A549 (cell line): Measurements from ENCODE around the gene ONECUT2. TPM values are rescaled to one million over a fixed set of nuclear protein-coding genes. Genes with fewer than 3 reads are reported as not detected.

ENCODE experiments used
- ATAC-seq, 2 experiments: fragments of 200-7000 bp in 1 of 2; fragments of >200 bp in 1 of 2; cut with Nextera tagmentation in 1 of 2; cut with Tn5 transposase in 1 of 2; 3 replicates each; pipeline versions ENCODE4 v1.8.0 to v1.9.1; 2018 to 2020; ENCODE audit warnings: mild to moderate bottlenecking in 1 of 2, moderate library complexity in 1 of 2
- CTCF ChIA-PET: fragments of 300-600 bp; sonication (Branson Sonifier 250); formaldehyde crosslinking; extraction: SDS; loops from one replicate; lab custom pipeline; 2021; ENCODE audit warnings: antibody characterized with exemption, inconsistent platforms; lab: Yijun Ruan, JAX
- POLR2A ChIA-PET: fragments of 350-600 bp; formaldehyde crosslinking; extraction: SDS; loops from one replicate; lab custom pipeline; 2021; ENCODE audit warnings: antibody characterized with exemption, inconsistent platforms; lab: Yijun Ruan, JAX
- DNase-seq, 2 experiments: peaks; one replicate each; pipeline versions ENCODE4 v3.0.0 to v3.0.0-alpha.2; 2011 to 2016; ENCODE audit warnings: low read depth in 1 of 2, low spot score in 1 of 2
- FAIRE-seq: peaks from 2 replicates; lab custom pipeline; 2011; peaks lifted over from hg19 to GRCh38; lab: Jason Lieb, UNC
- H3K27ac ChIP-seq, 2 experiments: fragments of >200 bp; sonication (Bioruptor Twin); formaldehyde crosslinking; 3 replicates each; pipeline ENCODE4 v1.5.1; 2016 to 2017
- H3K4me1 ChIP-seq: fragments of >200 bp; sonication (Bioruptor Twin); formaldehyde crosslinking; 3 replicates; pipeline ENCODE4 v1.6.1; 2016
- H3K4me2 ChIP-seq: fragments of >200 bp; sonication (Bioruptor Twin); formaldehyde crosslinking; 3 replicates; pipeline ENCODE4 v1.6.1; 2016
- H3K4me3 ChIP-seq: fragments of >200 bp; sonication (Bioruptor Twin); formaldehyde crosslinking; 3 replicates; pipeline ENCODE4 v1.5.1; 2016
- H3K9me3 ChIP-seq: fragments of >200 bp; sonication (Bioruptor Twin); formaldehyde crosslinking; 3 replicates; pipeline ENCODE4 v1.6.1; 2016
- CBX8 ChIP-seq: fragments of 200-600 bp; sonication (generic); IDR thresholded peaks from 2 replicates; pipeline ENCODE4 v1.6.1; 2016
- CTCF ChIP-seq: fragments of >200 bp; sonication (Bioruptor Twin); formaldehyde crosslinking; IDR thresholded peaks from 3 replicates; pipeline ENCODE4 v1.5.1; 2016
- FOSB ChIP-seq: fragments of 250-450 bp; sonication (Bioruptor Pico); IDR thresholded peaks from 2 replicates; pipeline ENCODE4 v1.5.0; 2020; ENCODE audit warnings: mild to moderate bottlenecking, moderate library complexity
- FOXS1 ChIP-seq: fragments of 250-450 bp; sonication (Bioruptor Pico); IDR thresholded peaks from 2 replicates; pipeline ENCODE4 v1.5.0; 2020; ENCODE audit warnings: mild to moderate bottlenecking, moderate library complexity
- HOXB13 ChIP-seq: fragments of 250-450 bp; sonication (Bioruptor Pico); IDR thresholded peaks from 2 replicates; pipeline ENCODE4 v1.5.0; 2020; ENCODE audit warnings: low read depth, mild to moderate bottlenecking, moderate library complexity
- HOXB5 ChIP-seq: fragments of 250-450 bp; sonication (Bioruptor Pico); IDR thresholded peaks from 2 replicates; pipeline ENCODE4 v1.5.0; 2020; ENCODE audit warnings: mild to moderate bottlenecking, moderate library complexity
- JUN ChIP-seq, 2 experiments: fragments of >200 bp; sonication (Bioruptor Twin); formaldehyde crosslinking; IDR thresholded peaks; 2 replicates in 1 of 2; 3 replicates in 1 of 2; pipeline ENCODE4 v1.6.1; 2016 to 2017
- MYC ChIP-seq: IDR thresholded peaks from 2 replicates; pipeline ENCODE4 v1.6.1; 2012; ENCODE audit warnings: mild to moderate bottlenecking, inconsistent platforms, low read length, improper control_type of control experiment, borderline replicate concordance
- NR3C1 ChIP-seq: fragments of >200 bp; sonication (Bioruptor Twin); formaldehyde crosslinking; IDR thresholded peaks from 3 replicates; pipeline ENCODE4 v1.6.1; 2017
- RFX5 ChIP-seq: fragments of 450-650 bp; IDR thresholded peaks from 2 replicates; pipeline ENCODE4 v1.7.1; 2014; ENCODE audit warnings: antibody characterized with exemption, mild to moderate bottlenecking, moderate library complexity
- RNF2 ChIP-seq: fragments of 200-600 bp; sonication (generic); IDR thresholded peaks from 2 replicates; pipeline ENCODE4 v1.6.1; 2016; ENCODE audit warnings: low read depth, mild to moderate bottlenecking, antibody characterized with exemption, moderate library complexity, borderline replicate concordance
- WGBS: methylation state at CpG from one replicate; pipeline ENCODE4 v1.1.6; 2017; ENCODE audit errors: missing lambda C conversion rate; 5-methylcytosine and 5-hydroxymethylcytosine counted together
- polyA plus RNA-seq, 4 experiments: library from polyadenylated mRNA; depleted of rRNA in 3 of 4; stranded (reverse); fragments of >200 nt; fragmentation: RNase III in 1 of 4; extraction: RNeasy Plus Mini Kit Qiagen cat#74134 plus additional on column Dnase treatment in 1 of 4; gene quantifications; 2 replicates in 3 of 4; 3 replicates in 1 of 4; pipeline ENCODE4 v1.2.3, GENCODE V29; 2011 to 2017

ONECUT2 gene
- polyA plus RNA-seq, 2 of the 4 experiments (the other 2 are of a cell fraction), result 0.45 to 0.62 TPM

- POLR2A ChIA-PET, result no interaction called here
- TF ChIP-seq JUN (IDR thresholded peaks at IDR 0.05), result no peak
- TF ChIP-seq FOXS1 (CRISPR knock-in tag), result no peak
- no peak for TF ChIP-seq HOXB13 (CRISPR knock-in tag)
- TF ChIP-seq CBX8, result no peak
- TF ChIP-seq HOXB5 (CRISPR knock-in tag), result no peak
- TF ChIP-seq RFX5, result no peak
- TF ChIP-seq CTCF, result no peak
- no peak for TF ChIP-seq FOSB
- no peaks in the 10 kb centered on the region for H3K4me1 ChIP-seq
- CTCF ChIA-PET, result no interaction called here
- no peak for ATAC-seq
- H3K4me2 ChIP-seq, result no peak overlapping the region
- no peak overlapping the region for H3K27ac ChIP-seq
- no peak for DNase-seq
- no peak overlapping the region for H3K4me3 ChIP-seq
- no peak for FAIRE-seq
- no peaks in the 10 kb centered on the region for H3K9me3 ChIP-seq
Observed at GRCh38 chr18:57534511-57534909, 99.3 kb downstream of the ONECUT2 start.

GRCh38 chr18:57538614-57539013 lies 103.4 kb downstream of the ONECUT2 start:
- ChIA-PET POLR2A (no interaction called here), CTCF (no interaction called here)
- Histone ChIP-seq H3K9me3 (no peaks in the 10 kb centered on the region), H3K4me1 (no peaks in the 10 kb centered on the region), H3K4me2 (no peak overlapping the region), H3K27ac (no peak overlapping the region), H3K4me3 (no peak overlapping the region)
- no peak for DNase-seq
- TF ChIP-seq RNF2, result no peak
- TF ChIP-seq MYC, result no peak
- 79% methylated on average over 3 of the region's 3 CpGs for WGBS
- FAIRE-seq, result no peak
- ATAC-seq, result no peak

- Histone ChIP-seq H3K27ac (no peak overlapping the region), H3K9me3 (no peaks in the 10 kb centered on the region), H3K4me1 (no peaks in the 10 kb centered on the region), H3K4me2 (no peak overlapping the region), H3K4me3 (no peak overlapping the region)
- ChIA-PET POLR2A (no interaction called here), CTCF (interaction anchor here (1.1 kb wide), 1 partner anchor 93 kb away, joined by 3 read pairs; no protein-coding TSS in a partner anchor)
- no peak for ATAC-seq
- DNase-seq, result no peak
- 98% methylated on average over 4 of the region's 4 CpGs for WGBS
- FAIRE-seq, result no peak
- no peak for TF ChIP-seq NR3C1
Observed at GRCh38 chr18:57539702-57540101, 104.5 kb downstream of the ONECUT2 start.

Other genes with a start within 250 kb of the ONECUT2 start
- gene ST8SIA3, start 82.8 kb upstream of the ONECUT2 start, polyA plus RNA-seq (2011; rRNA removed), result not detected in 2 replicates
- not detected in 3 replicates for gene ST8SIA3, start 82.8 kb upstream of the ONECUT2 start, polyA plus RNA-seq (2017; fragmentation: RNase III; extraction: RNeasy Plus Mini Kit Qiagen cat#74134 plus additional on column Dnase treatment)
- 71.2 and 75.6 TPM in 2 replicates for gene FECH, start 151.3 kb downstream of the ONECUT2 start, polyA plus RNA-seq (2011; rRNA removed)
- 40.6 to 45.1 TPM (median 41.3 TPM) in 3 replicates for gene FECH, start 151.3 kb downstream of the ONECUT2 start, polyA plus RNA-seq (2017; fragmentation: RNase III; extraction: RNeasy Plus Mini Kit Qiagen cat#74134 plus additional on column Dnase treatment)
- gene NARS1, start 186.5 kb downstream of the ONECUT2 start, polyA plus RNA-seq (2011; rRNA removed), result 237 and 309 TPM in 2 replicates
- gene NARS1, start 186.5 kb downstream of the ONECUT2 start, polyA plus RNA-seq (2017; fragmentation: RNase III; extraction: RNeasy Plus Mini Kit Qiagen cat#74134 plus additional on column Dnase treatment), result 310 to 351 TPM (median 313 TPM) in 3 replicates